ENCODE data around the gene STAM. TPM values are rescaled to one million over a fixed set of nuclear protein-coding genes. Genes with fewer than 3 reads are reported as not detected.

Gene STAM
- total RNA-seq, 1 donor from 2014 or later: 28.7 TPM

DNA sequence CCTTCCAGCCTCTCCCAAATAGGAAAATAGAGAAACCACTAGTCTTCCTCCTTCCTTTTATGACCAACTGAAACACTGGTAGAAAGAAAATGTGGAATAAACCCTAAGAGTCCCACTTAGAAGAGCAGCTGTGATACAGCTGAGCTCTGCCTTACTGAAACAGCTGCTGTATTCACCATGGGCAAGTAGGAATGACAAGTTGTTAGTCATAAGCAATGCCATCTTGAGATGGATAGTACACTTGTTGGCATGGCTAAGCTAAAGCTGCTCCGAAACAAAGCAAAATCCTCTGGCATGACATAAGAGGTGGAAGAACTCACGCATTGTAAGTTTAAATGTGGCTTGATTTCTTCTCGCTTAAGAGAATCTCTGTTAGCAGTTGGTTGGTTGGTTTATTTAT lies 59.8 kb downstream of the STAM start:
- H3K4me3 Mint-ChIP-seq: no peak overlapping the region
- DNase-seq (no peak), ATAC-seq (ENCODE audit: low read depth) (no peak)
- no peaks in the 10 kb centered on the region for H3K4me1 Mint-ChIP-seq
- peaks cover 51% of the 10 kb centered on the region for H3K36me3 Mint-ChIP-seq (ENCODE audit: low read depth)
- no peak overlapping the region for H3K27ac Mint-ChIP-seq
- H3K9me3 Mint-ChIP-seq: no peaks in the 10 kb centered on the region
- ChIA-PET POLR2A (no interaction called here), CTCF (no interaction called here)
- TF ChIP-seq CTCF (IDR thresholded peaks at IDR 0.05): no peak
- intact Hi-C loops (cut with micrococcal nuclease): no loop called here
- no peaks in the 10 kb centered on the region for H3K27me3 Mint-ChIP-seq

DNA sequence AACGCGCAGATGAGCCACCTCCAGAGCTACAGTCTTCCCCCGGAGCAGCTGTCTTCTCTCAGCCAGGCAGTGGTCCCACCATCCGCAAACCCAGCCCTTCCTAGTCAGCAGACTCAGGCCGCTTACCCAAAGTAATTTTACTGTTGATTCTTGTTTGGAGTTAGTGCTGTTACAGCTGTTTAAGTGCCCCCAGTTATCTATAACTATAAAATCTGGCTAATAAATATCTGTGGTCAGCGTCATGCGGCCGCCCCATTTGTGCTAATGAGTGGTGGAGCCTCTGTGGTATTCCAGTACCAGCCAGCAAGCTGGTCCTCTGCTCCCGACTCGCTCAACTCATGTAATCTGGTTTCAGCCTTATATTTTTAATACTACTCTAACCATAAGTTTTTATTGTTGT lies 64.9 kb downstream of the STAM start:
- TF ChIP-seq CTCF (IDR thresholded peaks at IDR 0.05): no peak
- ChIA-PET POLR2A (no interaction called here), CTCF (no interaction called here)
- ATAC-seq (ENCODE audit: low read depth): no peak
- intact Hi-C loops (cut with micrococcal nuclease): no loop called here
- Mint-ChIP-seq H3K4me1 (no peaks in the 10 kb centered on the region), H3K27ac (no peak overlapping the region), H3K27me3 (no peaks in the 10 kb centered on the region), H3K9me3 (no peaks in the 10 kb centered on the region), H3K36me3 (ENCODE audit: low read depth) (peaks cover 66% of the 10 kb centered on the region), H3K4me3 (no peak overlapping the region)
- no peak for DNase-seq

GRCh38 chr10:17709492-17709891 lies 65.5 kb downstream of the STAM start:
- Mint-ChIP-seq H3K27ac (no peak overlapping the region), H3K9me3 (no peaks in the 10 kb centered on the region), H3K27me3 (no peaks in the 10 kb centered on the region), H3K4me3 (no peak overlapping the region), H3K4me1 (no peaks in the 10 kb centered on the region), H3K36me3 (ENCODE audit: low read depth) (peaks cover 70% of the 10 kb centered on the region)
- CTCF ChIA-PET: no interaction called here
- POLR2A ChIA-PET: no interaction called here
- DNase-seq (no peak), ATAC-seq (ENCODE audit: low read depth) (no peak)
- no peak for TF ChIP-seq CTCF (IDR thresholded peaks at IDR 0.05)
- intact Hi-C loops (cut with micrococcal nuclease): no loop called here

- TF ChIP-seq CTCF (IDR thresholded peaks at IDR 0.05): no peak
- Mint-ChIP-seq H3K4me3 (no peak overlapping the region), H3K27me3 (no peaks in the 10 kb centered on the region), H3K4me1 (no peaks in the 10 kb centered on the region), H3K36me3 (ENCODE audit: low read depth) (peaks cover 74% of the 10 kb centered on the region), H3K27ac (no peak overlapping the region), H3K9me3 (no peaks in the 10 kb centered on the region)
- ATAC-seq (ENCODE audit: low read depth) (no peak), DNase-seq (no peak)
- intact Hi-C loops (cut with micrococcal nuclease): no loop called here
- POLR2A ChIA-PET: no interaction called here
- CTCF ChIA-PET: no interaction called here
Measured at GRCh38 chr10:17710181-17710580, 66.2 kb downstream of the STAM start.

DNA sequence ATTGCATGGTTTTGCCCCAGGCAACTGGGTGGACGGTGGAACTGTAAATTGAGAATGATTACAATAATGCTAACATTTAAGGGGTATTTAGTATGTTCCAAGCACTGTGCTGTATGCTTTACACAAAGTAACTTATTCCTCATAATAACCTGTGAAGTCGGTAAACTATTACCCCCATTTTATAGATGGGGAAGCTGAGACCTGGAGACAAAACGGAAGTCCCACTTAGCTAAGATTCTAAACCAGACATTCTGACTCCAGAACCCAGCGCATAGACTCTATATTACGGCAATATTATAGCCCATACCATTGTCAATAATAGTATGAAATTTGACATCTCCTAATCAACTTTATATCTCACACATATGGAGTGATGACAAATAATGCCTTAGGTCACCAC lies 68.1 kb downstream of the STAM start:
- TF ChIP-seq CTCF (IDR thresholded peaks at IDR 0.05): no peak
- DNase-seq (no peak), ATAC-seq (ENCODE audit: low read depth) (no peak)
- H3K36me3 Mint-ChIP-seq (ENCODE audit: low read depth): peaks cover 81% of the 10 kb centered on the region
- intact Hi-C loops (cut with micrococcal nuclease): no loop called here
- POLR2A ChIA-PET: no interaction called here
- H3K9me3 Mint-ChIP-seq: no peaks in the 10 kb centered on the region
- H3K27ac Mint-ChIP-seq: no peak overlapping the region
- H3K4me3 Mint-ChIP-seq: no peak overlapping the region
- CTCF ChIA-PET: no interaction called here
- H3K27me3 Mint-ChIP-seq: no peaks in the 10 kb centered on the region
- no peaks in the 10 kb centered on the region for H3K4me1 Mint-ChIP-seq
